HG02973 (cell line): ENCODE results near the gene LPIN3.
"Not testable (repeated sequence)": the region's sequence is repeated elsewhere in the genome, so short reads cannot be mapped to it uniquely, and the experiment has no call there.

Experiments
- ATAC-seq: cut with Tn5 transposase; IDR thresholded peaks from one replicate; pipeline ENCODE4 v1.9.1; 2021; ENCODE audit warnings: moderate library complexity; ENCODE audit not compliant: unreplicated experiment

LPIN3 gene

DNA sequence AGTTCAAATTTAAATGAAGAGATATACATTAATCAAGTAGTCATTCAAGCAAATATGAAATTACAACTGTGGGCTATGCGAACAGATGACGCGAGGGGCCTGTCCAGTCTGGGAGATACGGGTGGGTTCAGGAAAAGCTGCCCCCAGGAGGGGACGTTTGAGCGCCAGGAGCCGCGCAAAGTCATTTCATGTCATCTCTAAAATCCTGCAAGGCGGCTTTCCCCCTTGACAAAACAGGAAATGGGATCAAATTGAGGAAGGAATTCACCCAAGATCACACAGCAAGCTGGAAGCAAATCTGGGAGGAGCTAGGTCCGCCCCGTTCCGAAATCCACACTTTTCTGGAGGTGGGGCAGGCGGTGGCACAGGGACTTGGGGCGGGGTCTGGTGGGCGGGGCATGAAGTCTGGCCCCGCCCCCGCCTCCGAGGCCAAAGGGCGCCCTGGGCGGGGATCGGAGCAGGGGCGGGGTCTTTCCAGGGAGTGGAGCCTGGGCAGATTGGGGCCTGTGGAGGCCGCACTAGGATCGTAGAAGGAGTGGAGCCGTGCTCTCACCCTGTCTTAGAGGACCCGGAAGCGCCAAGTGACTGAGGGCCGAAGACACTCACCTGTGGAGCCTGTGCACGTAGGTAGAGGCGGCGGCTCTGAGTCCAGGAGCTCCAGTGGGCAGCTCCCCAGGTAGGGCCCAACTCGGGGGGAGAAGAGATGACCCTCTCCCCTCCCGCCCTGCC, at the start of gene LPIN3:
Gene LPIN3 (plus strand): TSS at position 495 of the 729 bp plus-strand sequence. CDS start 4,983 bp downstream, outside the sequence.
- no peak for ATAC-seq

GRCh38 chr20:41293269-41294037, 47.2 kb upstream of the LPIN3 start:
- ATAC-seq: no peak

- ATAC-seq: no peak
Measured at GRCh38 chr20:41299899-41300298, 40.7 kb upstream of the LPIN3 start.

- no peak for ATAC-seq
Measured at GRCh38 chr20:41300383-41300782, 40.2 kb upstream of the LPIN3 start.

DNA sequence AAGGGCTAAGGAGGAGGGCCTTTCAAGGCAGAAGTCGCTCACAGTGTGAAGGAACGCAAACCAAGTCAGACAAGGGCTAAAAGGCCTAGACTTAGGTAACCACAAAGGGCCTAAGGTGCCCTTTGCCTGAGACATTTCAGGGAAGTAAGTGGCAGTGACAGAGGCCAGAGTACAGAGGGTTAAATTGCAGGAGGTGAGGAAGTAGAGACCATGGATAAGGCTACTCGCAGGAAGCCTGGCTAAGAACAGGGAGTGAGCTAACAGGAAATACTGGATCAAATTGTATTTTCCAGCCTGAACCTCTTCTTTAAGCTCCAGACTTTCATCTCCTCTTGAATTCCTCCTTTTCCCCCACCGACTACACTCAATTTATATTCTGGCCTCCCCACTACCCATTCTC, 39.7 kb upstream of the LPIN3 start:
- no peak for ATAC-seq

GRCh38 chr20:41304002-41304401, 36.6 kb upstream of the LPIN3 start:
- ATAC-seq: no peak

- ATAC-seq: no peak
Measured at GRCh38 chr20:41304424-41305079, 36.1 kb upstream of the LPIN3 start.

DNA sequence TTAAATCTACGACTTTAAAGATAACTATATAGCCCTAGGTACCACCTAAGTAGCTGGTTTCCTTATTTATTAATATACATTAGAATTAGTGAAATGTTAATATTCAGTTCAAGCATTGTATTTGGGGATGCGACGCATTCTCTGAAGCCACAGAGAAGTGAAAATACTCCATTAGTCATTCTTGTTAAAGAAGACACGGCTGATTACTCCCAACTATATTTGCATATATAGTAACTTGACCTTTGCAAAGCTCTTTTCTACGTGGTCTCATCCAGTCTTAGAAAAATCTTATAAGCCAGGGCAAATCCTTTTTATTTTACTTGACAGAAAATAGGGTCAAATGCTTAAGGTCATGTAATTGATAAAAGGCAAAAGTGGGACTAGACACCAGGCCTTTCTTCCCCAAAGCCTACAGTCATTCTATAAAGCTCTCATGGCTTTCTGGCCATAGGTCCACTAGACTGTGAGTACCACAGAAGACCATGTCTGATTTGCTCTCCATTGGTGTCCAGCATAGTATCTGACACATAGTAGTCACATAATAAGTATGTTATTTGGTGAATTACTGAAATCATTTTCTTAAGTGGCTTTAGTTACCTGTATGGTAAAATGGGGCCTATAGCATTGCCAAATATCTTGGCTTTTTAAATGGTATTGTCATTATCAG, 34.4 kb upstream of the LPIN3 start:
- peak; percentile 91 for ATAC-seq

DNA sequence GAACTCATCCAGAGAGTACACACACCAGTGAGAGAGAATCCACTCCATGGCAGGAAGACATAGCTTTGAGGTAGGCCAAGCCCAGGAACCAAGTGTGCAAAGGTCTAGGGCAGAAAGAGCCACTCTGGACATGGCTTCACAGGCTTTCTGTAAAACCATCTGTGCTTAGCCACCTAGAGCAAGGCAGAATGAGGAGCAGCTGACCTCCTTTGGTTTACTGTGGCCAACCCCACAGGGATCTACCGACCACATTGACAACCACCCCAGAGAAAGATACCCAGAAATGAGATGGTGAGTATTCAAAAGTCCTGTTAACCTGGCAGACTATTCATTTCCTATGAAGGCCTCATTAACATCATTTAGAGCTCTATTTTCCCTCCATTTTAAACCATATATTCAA, 33.6 kb upstream of the LPIN3 start:
- ATAC-seq: no peak

DNA sequence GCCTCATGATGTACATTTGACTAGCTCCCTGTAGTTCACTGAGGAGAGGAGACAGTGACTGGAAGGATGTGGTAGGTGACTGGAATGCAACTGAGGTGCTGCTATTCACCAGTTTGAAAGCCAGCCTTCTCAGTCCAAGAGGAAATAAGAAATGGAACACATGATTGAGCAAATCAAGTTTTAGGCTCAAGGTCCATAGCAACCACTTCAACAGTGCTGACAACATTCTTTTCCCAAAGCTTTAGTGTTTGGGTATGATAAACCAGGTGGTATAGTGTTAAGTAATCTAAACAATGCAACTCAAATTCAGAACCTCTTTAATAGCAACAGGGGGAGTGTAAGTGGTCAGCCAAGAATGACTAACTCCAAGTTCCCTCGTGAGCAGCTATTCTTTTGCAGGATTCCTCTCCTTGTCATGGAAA, 32.3 kb upstream of the LPIN3 start:
- ATAC-seq: no peak

- ATAC-seq: no peak
Measured at GRCh38 chr20:41308726-41309413, 31.8 kb upstream of the LPIN3 start.

- no peak for ATAC-seq
Measured at GRCh38 chr20:41309817-41310216, 30.8 kb upstream of the LPIN3 start.

GRCh38 chr20:41312009-41312408, 28.6 kb upstream of the LPIN3 start:
- ATAC-seq: not testable (repeated sequence)

GRCh38 chr20:41314386-41314785, 26.2 kb upstream of the LPIN3 start:
- ATAC-seq: no peak

DNA sequence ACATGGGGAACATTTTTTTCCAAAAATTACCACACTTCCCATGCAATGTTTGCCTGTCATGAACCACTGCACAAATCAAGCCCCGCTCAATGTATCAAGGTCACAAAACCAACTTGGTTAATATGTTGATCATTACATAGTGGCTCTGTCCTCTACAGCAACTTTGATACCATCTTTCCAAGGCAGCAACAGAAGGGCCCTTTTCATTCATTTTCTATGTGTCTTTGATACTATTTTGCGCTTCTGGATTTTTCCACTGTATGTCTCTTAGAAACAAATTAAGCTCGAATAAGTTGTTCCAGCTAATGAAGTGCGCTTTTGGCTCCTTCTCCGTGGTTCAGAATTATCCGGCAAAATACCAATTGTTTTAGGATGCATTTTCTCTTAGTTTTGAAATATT, 24.6 kb upstream of the LPIN3 start:
- ATAC-seq: no peak

- ATAC-seq: peak; percentile 57
Measured at GRCh38 chr20:41316602-41317545, 23.7 kb upstream of the LPIN3 start.

DNA sequence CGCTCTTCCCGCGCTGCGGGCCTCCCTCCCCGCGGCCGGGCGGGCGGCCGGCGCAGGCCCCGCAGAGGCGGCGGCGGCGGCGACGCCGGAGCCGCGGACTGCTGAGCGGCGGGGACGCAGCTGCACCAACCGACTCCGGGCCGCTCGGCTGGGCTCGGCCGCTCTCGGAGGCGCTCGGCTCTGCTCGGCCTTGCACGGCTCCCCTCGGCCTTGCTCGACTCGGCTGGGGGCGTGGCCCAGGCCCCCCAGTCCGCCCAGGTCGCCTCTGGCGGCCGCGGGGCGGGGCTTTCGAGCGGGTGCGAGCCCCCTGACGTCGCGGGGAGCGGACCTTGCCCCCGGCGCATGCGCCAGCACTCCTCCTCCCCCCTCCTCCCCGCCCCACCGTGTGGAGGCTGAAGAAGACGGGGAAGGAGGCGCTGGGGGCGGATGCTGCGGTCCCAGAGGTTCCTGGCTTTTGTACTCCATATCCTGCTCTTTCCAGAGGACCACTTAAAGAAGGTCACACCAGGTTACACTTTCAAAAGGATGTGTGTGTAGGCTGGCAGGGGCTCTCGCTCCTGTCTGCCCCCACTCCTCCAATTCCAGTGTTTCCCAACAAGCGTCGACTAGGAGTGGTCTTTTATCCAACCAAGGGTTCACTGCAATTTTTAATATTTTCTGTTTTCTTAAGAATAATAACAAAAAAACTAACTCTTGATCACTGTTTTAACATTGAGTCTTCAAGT, 22.9 kb upstream of the LPIN3 start, which contains the start of gene ZHX3:
Gene ZHX3 (minus strand): TSS at position 186 of the 725 bp plus-strand sequence. CDS start 112,815 bp downstream, outside the sequence.
- peak; percentile 97 for ATAC-seq

DNA sequence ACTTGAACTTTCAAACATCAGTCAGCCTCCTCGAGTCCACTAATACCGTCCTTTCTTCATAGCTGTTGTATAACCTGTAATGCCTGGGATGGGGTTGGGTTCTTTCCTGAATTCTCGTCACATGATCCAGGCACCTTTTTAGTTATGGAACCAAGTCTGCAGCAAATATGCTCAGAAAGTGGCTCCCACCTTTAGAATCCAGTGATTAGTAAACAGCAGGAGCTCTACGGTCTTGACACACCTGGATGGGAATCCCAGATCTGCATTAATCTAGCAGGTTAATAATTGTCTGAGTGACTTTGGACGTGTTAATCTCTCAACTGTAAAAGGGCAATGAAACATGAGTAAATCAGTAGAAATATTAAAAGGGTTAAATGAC, 22.4 kb upstream of the LPIN3 start:
- ATAC-seq: no peak

- no peak for ATAC-seq
Measured at GRCh38 chr20:41320441-41320840, 20.2 kb upstream of the LPIN3 start.
